GM12892 (cell line): ENCODE data around the gene B3GNT5.

Experiments used
- DNase-seq: peaks from one replicate; pipeline ENCODE4 v3.0.0; 2011; ENCODE audit not compliant: insufficient read length
- FAIRE-seq: peaks from 2 replicates; lab custom pipeline; 2011; peaks lifted over from hg19 to GRCh38; lab: Jason Lieb, UNC
- POLR2A ChIP-seq: IDR thresholded peaks from 2 replicates; pipeline ENCODE4 v1.6.1; 2011; ENCODE audit warnings: low read depth, low read length, control low read depth
- POLR2AphosphoS5 ChIP-seq: IDR thresholded peaks from 2 replicates; pipeline ENCODE4 v1.6.1; 2011; ENCODE audit warnings: low read depth, low read length, control low read depth
- TAF1 ChIP-seq: IDR thresholded peaks from 2 replicates; pipeline ENCODE4 v1.6.1; 2011; ENCODE audit warnings: low read depth, mild to moderate bottlenecking, control low read depth, low read length, borderline replicate concordance

Gene B3GNT5

DNA sequence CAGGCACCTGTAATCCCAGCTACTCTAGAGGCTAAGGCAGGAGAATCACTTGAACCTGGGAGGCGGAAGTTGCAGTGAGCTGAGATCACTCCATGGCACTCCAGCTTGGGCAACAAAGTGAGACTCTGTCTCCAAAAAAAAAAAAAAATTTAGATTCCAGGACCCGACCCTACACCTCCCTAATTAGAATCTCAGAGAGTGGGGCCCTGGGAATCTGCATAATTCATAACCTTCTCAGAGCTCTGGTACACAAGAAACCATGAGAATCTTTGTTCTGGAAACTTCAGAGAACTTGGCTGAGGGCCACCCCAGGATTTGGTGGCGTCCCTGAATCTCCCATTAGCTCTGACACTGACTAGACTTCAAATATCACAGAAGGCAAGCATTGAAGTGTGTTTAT, 31.5 kb downstream of the B3GNT5 start:
- TF ChIP-seq POLR2AphosphoS5 (no peak), TAF1 (no peak), POLR2A (no peak)
- DNase-seq (no peak), FAIRE-seq (no peak)

GRCh38 chr3:183285318-183285717, 32.3 kb downstream of the B3GNT5 start:
- FAIRE-seq (no peak), DNase-seq (no peak)
- no peak for TF ChIP-seq POLR2A
- no peak for TF ChIP-seq POLR2AphosphoS5
- no peak for TF ChIP-seq TAF1

DNA sequence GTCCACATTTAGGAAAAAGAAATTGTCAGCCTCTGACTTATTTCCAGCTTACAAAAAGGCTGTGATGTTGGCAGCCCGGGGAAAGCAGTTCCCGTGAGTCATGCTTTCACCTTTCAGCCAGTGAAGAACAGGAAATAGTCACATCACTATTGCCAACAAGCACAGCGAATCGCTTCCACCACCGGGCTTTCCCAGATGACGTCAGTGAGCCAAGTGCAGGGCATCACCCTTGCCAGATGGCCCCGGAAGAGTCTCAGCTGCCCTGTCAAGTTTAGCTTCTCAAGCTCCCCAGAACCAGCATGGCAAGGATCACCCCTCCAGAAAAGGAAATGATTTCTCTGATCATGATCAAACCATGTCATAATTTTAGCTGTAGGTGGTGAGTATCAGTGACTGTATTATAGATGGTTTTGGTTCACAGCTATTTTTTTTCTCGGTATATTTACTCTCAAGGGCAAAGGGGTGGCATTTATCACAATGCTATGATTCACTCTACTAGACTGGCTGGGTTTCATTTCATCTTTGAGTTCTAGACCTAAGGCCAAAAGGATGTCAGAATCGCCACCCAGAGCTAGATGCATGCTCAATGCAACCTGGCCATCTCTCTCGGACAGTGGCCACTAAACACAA, 32.9 kb downstream of the B3GNT5 start:
- peak; percentile 88 for FAIRE-seq
- peak; percentile 48 for DNase-seq
- no peak for TF ChIP-seq POLR2A
- TF ChIP-seq POLR2AphosphoS5 = no peak
- no peak for TF ChIP-seq TAF1

DNA sequence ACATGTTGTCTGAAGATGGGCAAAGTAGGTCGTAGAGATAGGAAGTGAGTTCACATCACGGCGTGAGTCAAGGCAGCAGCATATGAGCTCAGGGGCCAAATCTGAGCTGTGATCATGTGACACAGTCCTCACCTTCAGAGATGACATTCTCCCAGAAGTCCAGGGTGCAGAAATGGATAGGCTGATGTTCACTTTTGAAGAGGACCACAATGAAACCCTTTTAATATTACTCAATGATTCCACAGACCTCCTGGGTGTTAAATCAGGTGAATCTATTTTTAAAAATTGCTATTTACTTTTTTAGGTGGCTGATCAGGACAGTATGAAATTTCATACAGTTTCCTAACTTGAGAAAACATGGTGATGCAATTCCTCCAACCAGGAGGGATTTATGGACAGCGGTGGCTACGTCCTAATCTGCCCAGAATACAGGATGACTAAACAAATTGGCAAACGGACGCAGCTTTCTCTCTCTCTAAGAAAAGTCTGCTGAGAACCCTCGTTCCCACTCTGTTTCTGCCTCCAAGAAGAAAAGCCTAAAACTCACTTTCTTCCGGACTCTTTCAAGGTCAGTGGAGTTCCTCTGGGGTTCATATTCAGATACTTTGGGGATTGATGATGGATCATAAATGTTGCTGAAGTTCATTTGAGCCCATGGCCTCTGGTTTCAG, 34.4 kb downstream of the B3GNT5 start:
- DNase-seq (no peak), FAIRE-seq (no peak)
- TF ChIP-seq TAF1 = no peak
- TF ChIP-seq POLR2AphosphoS5 = no peak
- TF ChIP-seq POLR2A = no peak

DNA sequence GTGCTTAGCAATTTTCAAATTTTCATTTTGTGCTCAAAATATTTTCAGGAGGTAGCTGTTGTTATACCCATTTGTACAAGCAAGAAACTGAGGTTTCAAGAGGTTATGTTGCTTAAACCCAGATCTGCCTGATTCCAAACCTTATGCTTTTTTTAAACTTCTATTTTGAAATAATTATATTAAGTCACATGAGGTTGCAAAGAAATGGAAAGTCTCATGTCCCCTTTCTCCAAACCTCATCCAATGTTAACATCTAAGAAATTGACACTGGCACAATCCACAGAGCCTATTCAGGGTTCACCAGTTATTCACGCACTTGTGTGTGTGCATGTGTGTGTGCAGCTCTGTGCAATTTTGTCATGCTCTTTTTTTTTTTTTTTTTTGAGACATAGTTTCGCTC, 35.1 kb downstream of the B3GNT5 start:
- no peak for FAIRE-seq
- DNase-seq = no peak
- TF ChIP-seq TAF1 (no peak), POLR2AphosphoS5 (no peak), POLR2A (no peak)

- TF ChIP-seq POLR2AphosphoS5 (no peak), POLR2A (no peak), TAF1 (no peak)
- DNase-seq = no peak
- FAIRE-seq = no peak
These were observed 37.2 kb downstream of the B3GNT5 start for GRCh38 chr3:183290216-183290615.

DNA sequence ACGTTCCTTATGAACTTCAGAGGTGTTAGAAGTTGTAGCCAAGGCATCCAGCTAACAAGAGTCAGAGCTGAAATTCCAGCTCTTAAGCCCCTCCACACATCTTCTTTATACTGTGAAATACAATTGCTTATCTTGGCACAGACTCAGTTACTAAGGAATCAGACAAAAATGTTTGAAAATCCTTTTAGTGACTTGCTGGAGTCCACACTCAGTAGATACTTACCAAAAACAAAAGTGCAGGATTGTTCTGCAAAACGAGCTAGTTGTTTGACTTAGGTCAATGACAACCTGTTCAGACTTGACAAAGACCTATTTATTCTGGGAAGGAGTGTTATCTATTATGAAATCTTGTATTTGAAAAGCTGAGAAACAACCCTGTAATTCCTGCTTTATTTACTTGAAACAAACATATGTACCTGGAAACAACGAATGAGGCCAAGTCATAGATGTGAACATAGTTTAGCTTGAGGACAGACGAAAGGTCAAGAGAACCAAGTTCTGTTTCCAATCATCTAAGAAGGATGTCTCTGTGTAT, 38.5 kb downstream of the B3GNT5 start:
- no peak for TF ChIP-seq POLR2A
- TF ChIP-seq TAF1 = no peak
- TF ChIP-seq POLR2AphosphoS5 = no peak
- no peak for FAIRE-seq

GRCh38 chr3:183293966-183294365, 40.9 kb downstream of the B3GNT5 start:
- DNase-seq = no peak
- no peak for FAIRE-seq
- TF ChIP-seq POLR2A (no peak), TAF1 (no peak), POLR2AphosphoS5 (no peak)

More for the DNA sequence above, 38.5 kb downstream of the B3GNT5 start:
- DNase-seq = no peak

GRCh38 chr3:183295211-183295610, 42.2 kb downstream of the B3GNT5 start:
- TF ChIP-seq POLR2AphosphoS5 (no peak), POLR2A (no peak), TAF1 (no peak)
- FAIRE-seq = no peak
- no peak for DNase-seq

DNA sequence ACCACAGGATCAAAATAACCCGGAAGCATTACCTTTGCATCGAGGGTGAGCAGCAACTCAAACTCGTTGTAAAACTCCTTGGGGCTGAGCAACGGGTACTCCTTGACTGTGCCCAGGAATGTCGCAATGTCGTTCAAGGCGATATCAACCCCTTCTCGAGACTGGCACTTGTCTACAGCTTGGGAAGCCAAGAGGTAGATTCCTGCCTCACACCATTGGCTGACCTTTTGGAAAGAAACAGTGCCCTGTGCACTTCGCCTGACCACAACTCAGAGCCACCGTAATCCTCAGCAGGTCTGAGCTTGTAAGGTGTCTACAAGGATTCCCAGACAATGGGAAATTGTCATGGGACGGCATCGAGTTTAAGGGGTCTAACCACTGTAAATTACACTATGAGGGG, 43.9 kb downstream of the B3GNT5 start:
- TF ChIP-seq TAF1 (no peak), POLR2A (no peak), POLR2AphosphoS5 (no peak)
- no peak for DNase-seq
- FAIRE-seq = no peak

DNA sequence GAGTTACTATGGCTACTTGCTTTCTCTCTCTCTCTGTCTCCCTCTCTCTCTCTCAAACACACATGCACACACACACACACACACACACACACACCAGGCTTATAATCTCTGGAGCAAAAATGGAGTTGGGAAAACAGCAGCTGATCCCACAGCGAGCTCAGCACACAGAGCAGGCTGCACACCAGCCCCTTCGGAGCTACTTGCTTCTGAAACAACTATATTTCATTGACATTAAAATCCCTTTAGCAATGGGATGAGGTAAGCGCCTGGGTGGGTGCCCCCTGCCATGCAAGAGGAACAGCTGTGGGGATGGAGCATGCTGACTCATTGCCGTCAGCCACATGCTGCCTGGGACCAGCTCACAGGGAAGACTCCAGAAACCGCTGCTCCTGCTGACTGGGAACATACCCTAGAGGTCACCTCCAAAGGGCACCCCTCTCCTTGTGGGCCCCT, 45.7 kb downstream of the B3GNT5 start:
- FAIRE-seq = no peak
- no peak for DNase-seq
- no peak for TF ChIP-seq POLR2AphosphoS5
- no peak for TF ChIP-seq TAF1

GRCh38 chr3:183299976-183300375, 46.9 kb downstream of the B3GNT5 start:
- no peak for DNase-seq
- TF ChIP-seq TAF1 (no peak), POLR2AphosphoS5 (no peak), POLR2A (no peak)
- no peak for FAIRE-seq
